Neural progenitor cell (in vitro differentiated cells): ENCODE data around the gene TRIM66.

Source experiments
- CTCF ChIP-seq: fragments of 200-600 bp; sonication (generic); IDR thresholded peaks from 2 replicates; pipeline ENCODE4 v1.5.1; 2017; ENCODE audit warnings: antibody characterized with exemption, mild to moderate bottlenecking
- EZH2 ChIP-seq: fragments of 200-600 bp; sonication (generic); IDR thresholded peaks from 2 replicates; pipeline ENCODE4 v1.6.1; 2017; ENCODE audit warnings: antibody characterized with exemption, mild to moderate bottlenecking, moderate library complexity
- EZH2phosphoT487 ChIP-seq: fragments of 200-600 bp; sonication (generic); IDR thresholded peaks from 2 replicates; pipeline ENCODE4 v1.6.1; 2017; ENCODE audit warnings: antibody characterized with exemption

- TF ChIP-seq CTCF (no peak), EZH2 (no peak), EZH2phosphoT487 (no peak)
Observed at GRCh38 chr11:8610532-8611116, 71.8 kb downstream of the TRIM66 start.
